ENCODE measurements around the gene CALCOCO1.
A peak's percentile ranks its signal among the peaks of the same experiment; 100 is the strongest.

DNA sequence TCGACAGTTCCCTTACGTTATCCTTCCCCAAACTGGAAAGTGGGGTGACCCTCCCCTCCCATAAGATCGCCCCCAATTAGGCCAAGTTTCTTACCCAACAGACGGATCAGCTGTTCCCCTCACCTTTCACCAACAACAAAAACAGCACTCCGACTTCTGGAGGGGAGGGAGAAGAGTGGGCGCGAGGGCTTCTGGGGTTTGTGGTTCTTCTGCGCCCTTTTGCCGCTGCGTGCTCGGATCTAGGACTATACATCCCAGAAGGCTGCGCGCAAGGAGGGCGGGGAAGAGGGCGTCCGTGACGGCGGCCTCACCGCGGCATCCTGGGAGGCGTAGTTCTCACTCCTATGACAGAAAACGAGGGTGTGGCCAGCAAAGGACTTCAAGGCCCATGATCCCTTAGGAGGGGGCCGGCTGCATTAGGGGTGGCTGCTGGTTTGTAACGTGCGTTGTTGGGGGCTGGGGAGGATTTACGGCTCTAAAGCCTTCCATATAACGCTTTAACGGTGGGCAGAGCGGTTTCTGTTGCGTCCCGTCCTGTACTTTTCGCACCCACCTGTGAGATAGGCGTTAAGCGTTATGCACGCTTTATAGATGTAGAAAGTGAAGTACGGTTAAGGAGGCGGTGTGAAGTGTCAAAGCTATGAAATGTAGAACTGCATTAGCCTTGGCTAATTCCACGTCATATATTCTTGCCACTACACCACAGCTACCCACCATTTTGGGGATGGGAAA lies at the start of gene CALCOCO1:
- TF ChIP-seq, protein P1, sequence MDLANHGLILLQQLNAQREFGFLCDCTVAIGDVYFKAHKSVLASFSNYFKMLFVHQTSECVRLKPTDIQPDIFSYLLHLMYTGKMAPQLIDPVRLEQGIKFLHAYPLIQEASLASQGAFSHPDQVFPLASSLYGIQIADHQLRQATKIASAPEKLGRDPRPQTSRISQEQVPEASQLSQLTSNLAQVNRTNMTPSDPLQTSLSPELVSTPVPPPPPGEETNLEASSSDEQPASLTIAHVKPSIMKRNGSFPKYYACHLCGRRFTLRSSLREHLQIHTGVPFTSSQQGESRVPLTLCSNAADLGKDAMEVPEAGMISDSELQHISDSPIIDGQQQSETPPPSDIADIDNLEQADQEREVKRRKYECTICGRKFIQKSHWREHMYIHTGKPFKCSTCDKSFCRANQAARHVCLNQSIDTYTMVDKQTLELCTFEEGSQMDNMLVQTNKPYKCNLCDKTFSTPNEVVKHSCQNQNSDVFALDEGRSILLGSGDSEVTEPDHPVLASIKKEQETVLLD (IDR thresholded peaks at IDR 0.05): peak; percentile 53; the same call in 1 of the 2 replicates
- TF ChIP-seq SREBF1 (IDR thresholded peaks at IDR 0.05; ENCODE audit: borderline replicate concordance, low read depth, low read length) (0 out of 2 replicates have a peak, but pooled peaks have one; percentile 62), BRD4 (IDR thresholded peaks at IDR 0.05) (no peak), RNF2 (IDR thresholded peaks at IDR 0.05) (no peak), THRAP3 (IDR thresholded peaks at IDR 0.05; ENCODE audit: borderline replicate concordance) (no peak), SNRNP70 (optimal IDR thresholded peaks at IDR 0.05; ENCODE audit: low read depth, low read length) (no peak), FOSL1 (tag; conservative IDR thresholded peaks at IDR 0.05) (peak; percentile 51; the same call in 1 of the 2 replicates), CREM (IDR thresholded peaks at IDR 0.05; ENCODE audit: low read depth) (peak; percentile 98), SMAD1 (IDR thresholded peaks at IDR 0.05; ENCODE audit: low read depth, low read length, partially characterized antibody) (no peak), TBL1XR1 (IDR thresholded peaks at IDR 0.05; ENCODE audit: low read length in 2 of 2) (peak; percentile 26 to 41; a peak in 1 of 4 replicates)
- TF ChIP-seq, protein P2, sequence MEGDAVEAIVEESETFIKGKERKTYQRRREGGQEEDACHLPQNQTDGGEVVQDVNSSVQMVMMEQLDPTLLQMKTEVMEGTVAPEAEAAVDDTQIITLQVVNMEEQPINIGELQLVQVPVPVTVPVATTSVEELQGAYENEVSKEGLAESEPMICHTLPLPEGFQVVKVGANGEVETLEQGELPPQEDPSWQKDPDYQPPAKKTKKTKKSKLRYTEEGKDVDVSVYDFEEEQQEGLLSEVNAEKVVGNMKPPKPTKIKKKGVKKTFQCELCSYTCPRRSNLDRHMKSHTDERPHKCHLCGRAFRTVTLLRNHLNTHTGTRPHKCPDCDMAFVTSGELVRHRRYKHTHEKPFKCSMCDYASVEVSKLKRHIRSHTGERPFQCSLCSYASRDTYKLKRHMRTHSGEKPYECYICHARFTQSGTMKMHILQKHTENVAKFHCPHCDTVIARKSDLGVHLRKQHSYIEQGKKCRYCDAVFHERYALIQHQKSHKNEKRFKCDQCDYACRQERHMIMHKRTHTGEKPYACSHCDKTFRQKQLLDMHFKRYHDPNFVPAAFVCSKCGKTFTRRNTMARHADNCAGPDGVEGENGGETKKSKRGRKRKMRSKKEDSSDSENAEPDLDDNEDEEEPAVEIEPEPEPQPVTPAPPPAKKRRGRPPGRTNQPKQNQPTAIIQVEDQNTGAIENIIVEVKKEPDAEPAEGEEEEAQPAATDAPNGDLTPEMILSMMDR (IDR thresholded peaks at IDR 0.05 in 2 of 3, conservative IDR thresholded peaks at IDR 0.05 in 1 of 3; ENCODE audit: insufficient read depth in 2 of 3, low read depth in 1 of 3, low read length in 3 of 3): no peak
- TF ChIP-seq, protein P3, sequence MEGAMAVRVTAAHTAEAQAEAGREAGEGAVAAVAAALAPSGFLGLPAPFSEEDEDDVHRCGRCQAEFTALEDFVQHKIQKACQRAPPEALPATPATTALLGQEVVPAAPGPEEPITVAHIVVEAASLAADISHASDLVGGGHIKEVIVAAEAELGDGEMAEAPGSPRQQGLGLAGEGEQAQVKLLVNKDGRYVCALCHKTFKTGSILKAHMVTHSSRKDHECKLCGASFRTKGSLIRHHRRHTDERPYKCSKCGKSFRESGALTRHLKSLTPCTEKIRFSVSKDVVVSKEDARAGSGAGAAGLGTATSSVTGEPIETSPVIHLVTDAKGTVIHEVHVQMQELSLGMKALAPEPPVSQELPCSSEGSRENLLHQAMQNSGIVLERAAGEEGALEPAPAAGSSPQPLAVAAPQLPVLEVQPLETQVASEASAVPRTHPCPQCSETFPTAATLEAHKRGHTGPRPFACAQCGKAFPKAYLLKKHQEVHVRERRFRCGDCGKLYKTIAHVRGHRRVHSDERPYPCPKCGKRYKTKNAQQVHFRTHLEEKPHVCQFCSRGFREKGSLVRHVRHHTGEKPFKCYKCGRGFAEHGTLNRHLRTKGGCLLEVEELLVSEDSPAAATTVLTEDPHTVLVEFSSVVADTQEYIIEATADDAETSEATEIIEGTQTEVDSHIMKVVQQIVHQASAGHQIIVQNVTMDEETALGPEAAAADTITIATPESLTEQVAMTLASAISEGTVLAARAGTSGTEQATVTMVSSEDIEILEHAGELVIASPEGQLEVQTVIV (CRISPR knock-in tag; IDR thresholded peaks at IDR 0.05; ENCODE audit: borderline replicate concordance): 0 out of 2 replicates have a peak, but pooled peaks have one; percentile 47
- TF ChIP-seq, protein P4, sequence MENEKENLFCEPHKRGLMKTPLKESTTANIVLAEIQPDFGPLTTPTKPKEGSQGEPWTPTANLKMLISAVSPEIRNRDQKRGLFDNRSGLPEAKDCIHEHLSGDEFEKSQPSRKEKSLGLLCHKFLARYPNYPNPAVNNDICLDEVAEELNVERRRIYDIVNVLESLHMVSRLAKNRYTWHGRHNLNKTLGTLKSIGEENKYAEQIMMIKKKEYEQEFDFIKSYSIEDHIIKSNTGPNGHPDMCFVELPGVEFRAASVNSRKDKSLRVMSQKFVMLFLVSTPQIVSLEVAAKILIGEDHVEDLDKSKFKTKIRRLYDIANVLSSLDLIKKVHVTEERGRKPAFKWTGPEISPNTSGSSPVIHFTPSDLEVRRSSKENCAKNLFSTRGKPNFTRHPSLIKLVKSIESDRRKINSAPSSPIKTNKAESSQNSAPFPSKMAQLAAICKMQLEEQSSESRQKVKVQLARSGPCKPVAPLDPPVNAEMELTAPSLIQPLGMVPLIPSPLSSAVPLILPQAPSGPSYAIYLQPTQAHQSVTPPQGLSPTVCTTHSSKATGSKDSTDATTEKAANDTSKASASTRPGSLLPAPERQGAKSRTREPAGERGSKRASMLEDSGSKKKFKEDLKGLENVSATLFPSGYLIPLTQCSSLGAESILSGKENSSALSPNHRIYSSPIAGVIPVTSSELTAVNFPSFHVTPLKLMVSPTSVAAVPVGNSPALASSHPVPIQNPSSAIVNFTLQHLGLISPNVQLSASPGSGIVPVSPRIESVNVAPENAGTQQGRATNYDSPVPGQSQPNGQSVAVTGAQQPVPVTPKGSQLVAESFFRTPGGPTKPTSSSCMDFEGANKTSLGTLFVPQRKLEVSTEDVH (IDR thresholded peaks at IDR 0.05; ENCODE audit: low read depth, partially characterized antibody): no peak
